22Rv1 (cell line): Measurements from ENCODE around the gene IL23R.
A peak's percentile ranks its signal among the peaks of the same experiment; 100 is the strongest.

Experiments used
- H3K27ac ChIP-seq: fragments of 450-650 bp; 2 replicates; pipeline ENCODE4 v1.5.1; 2017
- ZFX ChIP-seq: fragments of 450-650 bp; IDR thresholded peaks from 2 replicates; pipeline ENCODE4 v1.6.1; 2017; ENCODE audit warnings: antibody characterized with exemption, borderline replicate concordance
- TF ChIP-seq, protein P1 (sequence below): fragments of 450-650 bp; IDR thresholded peaks from 2 replicates; pipeline ENCODE4 v1.5.1; 2017; ENCODE audit warnings: mild to moderate bottlenecking

The IL23R gene

DNA sequence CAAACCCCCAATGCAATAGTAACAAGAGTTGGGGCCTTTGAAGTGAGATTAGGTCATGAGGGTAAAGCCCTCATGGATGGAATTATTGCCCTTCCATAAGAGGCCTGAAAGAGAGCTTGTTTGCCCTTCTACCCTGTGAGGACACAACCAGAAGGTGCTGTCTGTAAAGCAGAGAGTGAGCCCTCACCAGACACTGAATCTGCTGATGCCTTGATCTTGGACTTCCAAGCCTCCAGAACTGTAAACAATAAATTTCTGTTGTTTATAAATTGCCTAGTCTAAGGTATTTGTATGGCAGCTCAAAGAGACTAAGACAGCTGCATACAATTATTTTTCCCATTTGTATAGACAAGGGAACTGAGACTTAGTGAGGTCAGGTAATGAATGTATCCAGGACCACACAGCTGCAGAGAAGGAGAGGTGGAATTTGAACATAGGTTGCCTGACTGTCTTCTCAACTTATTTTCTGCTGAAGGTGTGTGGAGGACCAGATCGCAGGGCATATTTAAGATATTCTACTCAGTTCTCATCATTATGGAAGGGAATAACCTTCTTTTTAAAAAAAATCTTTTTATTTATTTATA is 18.7 kb downstream of the IL23R start:
- TF ChIP-seq ZFX: no peak
- TF ChIP-seq, protein P1, sequence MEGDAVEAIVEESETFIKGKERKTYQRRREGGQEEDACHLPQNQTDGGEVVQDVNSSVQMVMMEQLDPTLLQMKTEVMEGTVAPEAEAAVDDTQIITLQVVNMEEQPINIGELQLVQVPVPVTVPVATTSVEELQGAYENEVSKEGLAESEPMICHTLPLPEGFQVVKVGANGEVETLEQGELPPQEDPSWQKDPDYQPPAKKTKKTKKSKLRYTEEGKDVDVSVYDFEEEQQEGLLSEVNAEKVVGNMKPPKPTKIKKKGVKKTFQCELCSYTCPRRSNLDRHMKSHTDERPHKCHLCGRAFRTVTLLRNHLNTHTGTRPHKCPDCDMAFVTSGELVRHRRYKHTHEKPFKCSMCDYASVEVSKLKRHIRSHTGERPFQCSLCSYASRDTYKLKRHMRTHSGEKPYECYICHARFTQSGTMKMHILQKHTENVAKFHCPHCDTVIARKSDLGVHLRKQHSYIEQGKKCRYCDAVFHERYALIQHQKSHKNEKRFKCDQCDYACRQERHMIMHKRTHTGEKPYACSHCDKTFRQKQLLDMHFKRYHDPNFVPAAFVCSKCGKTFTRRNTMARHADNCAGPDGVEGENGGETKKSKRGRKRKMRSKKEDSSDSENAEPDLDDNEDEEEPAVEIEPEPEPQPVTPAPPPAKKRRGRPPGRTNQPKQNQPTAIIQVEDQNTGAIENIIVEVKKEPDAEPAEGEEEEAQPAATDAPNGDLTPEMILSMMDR: no peak

DNA sequence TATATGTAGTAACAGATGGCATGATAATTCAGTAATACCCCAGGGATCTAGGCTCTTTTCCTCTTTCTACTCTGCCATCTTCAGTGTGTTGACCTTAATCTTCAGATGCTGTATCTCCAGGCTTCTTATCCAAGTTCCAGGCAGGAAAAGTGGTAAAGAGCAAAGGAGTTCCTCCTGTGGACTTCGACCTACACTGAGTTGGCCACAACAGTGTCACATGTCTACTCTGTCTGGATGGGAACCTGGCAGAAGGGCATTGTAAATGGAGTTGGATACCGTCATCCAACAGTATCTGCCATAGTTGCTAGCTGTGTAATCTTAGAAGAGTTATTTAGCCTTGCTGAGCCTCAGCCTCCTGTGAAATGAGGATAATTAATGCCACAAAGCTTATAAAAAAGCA is 21.9 kb downstream of the IL23R start:
- no peak overlapping the region for H3K27ac ChIP-seq
- TF ChIP-seq ZFX: no peak
- TF ChIP-seq, protein P1: no peak

More for the DNA sequence above, 18.7 kb downstream of the IL23R start:
- H3K27ac ChIP-seq: no peak overlapping the region

- TF ChIP-seq, protein P1: no peak
- no peak for TF ChIP-seq ZFX
- peak overlapping the region; percentile 65 for H3K27ac ChIP-seq
These were observed 23.7 kb downstream of the IL23R start for GRCh38 chr1:67189953-67190352.

DNA sequence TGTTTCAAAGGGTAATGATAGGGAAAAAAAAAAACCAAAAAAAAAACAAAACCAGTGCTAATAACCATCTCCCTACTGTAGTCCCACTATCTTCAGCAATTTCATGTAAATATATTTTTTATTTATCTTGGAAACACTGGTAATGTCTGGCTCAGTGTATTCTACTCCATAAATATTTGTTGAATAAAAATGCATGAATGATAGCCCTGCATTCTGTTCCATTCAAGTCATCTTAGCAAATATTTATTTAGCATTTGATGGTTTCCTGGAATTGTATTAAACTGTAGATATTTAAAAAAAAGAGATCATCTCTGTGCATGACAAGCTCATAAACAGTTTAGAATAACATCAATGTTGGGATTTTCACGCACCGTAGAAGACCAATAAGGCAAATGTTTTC is 24.2 kb downstream of the IL23R start:
- TF ChIP-seq ZFX: no peak
- TF ChIP-seq, protein P1: no peak
- H3K27ac ChIP-seq: peak overlapping the region; percentile 65

GRCh38 chr1:67190942-67191341 is 24.7 kb downstream of the IL23R start:
- peak overlapping the region; percentile 65 for H3K27ac ChIP-seq
- TF ChIP-seq, protein P1: no peak
- TF ChIP-seq ZFX: no peak

DNA sequence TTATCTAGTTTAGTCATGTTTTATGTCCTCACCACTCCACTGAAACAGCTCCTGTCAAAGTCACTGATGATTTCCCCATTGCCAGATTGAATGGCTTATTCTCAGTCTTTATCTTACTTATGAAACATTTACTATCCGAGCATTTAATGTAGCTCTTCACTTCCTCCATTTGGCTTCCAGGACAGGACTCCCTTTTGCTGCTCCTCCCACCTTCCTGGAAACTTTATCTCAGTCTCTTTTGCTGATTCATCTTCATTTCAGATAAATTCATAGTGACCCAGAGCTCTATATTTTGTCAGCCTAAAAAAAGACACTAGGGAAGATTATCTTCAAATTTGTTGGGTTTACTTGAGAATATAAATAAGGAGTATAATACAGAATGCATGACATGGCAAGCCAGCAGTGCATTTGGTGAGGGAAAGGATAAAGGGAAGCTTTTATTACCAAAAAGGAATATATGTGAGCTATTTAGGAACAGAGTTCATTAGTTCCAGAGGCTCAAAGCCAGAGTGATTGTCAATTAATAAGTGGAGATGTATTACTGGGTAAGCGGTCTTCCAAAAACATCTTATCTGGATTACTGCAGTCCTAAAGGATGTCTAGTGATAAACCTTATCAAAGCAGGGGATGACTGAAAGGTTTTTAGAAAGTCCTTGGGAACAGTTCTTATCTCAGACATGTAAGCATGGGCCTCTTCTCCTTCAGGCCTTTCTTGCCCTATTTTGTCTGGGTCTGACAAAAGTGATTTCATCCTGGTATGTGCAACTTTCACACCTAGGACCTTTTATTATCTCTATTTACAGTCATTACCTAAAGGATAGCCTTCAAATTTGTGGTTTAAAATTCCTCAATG is 25.6 kb downstream of the IL23R start:
- TF ChIP-seq ZFX: no peak
- TF ChIP-seq, protein P1: no peak
- no peak overlapping the region for H3K27ac ChIP-seq

DNA sequence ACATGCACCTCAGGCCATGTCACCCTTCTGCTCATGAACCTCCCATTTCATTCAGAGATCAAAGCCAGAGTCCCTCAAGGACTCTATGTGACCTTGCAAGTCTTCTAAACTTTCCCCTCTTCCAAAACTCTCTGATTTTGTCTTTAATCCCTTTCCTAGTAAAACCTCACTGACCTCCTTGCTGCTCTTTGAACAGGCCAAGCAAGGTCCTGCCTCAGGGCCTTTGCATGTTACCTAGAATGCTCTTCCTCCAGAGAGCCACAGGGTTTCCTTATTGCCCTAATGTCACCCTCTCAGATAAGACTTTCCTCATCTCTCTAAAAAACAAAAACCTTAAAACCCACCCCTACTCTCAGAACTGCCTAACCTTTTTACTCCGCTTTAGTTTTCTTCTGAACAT is 26.6 kb downstream of the IL23R start:
- TF ChIP-seq ZFX: no peak
- TF ChIP-seq, protein P1: no peak

More for the DNA sequence above, 26.6 kb downstream of the IL23R start:
- H3K27ac ChIP-seq: no peak overlapping the region
